Bone marrow (tissue), 2 donors: ENCODE results near the gene RAB24.

Experiments used
- DNase-seq, 2 donors: peaks; one replicate each; lab custom pipeline; 2025; lab: John Stamatoyannopoulos, UW

RAB24 gene

GRCh38 chr5:177333420-177334154, 30.1 kb upstream of the RAB24 start:
- no peak for DNase-seq

GRCh38 chr5:177332896-177333260, 29.4 kb upstream of the RAB24 start:
- DNase-seq, result no peak

- DNase-seq, result no peak
These were observed 28.7 kb upstream of the RAB24 start for GRCh38 chr5:177332031-177332895.

- DNase-seq, result peak in 1 of 2 donors; percentile 79
These were observed 27.7 kb upstream of the RAB24 start for GRCh38 chr5:177330991-177331842.

GRCh38 chr5:177329883-177330282, 26.4 kb upstream of the RAB24 start:
- no peak for DNase-seq

GRCh38 chr5:177328545-177329231, 25.2 kb upstream of the RAB24 start:
- no peak for DNase-seq

- DNase-seq, result no peak
These were observed 24.3 kb upstream of the RAB24 start for GRCh38 chr5:177327539-177328522.

GRCh38 chr5:177325868-177326381, 22.4 kb upstream of the RAB24 start:
- no peak for DNase-seq

- no peak for DNase-seq
These were observed 17.4 kb upstream of the RAB24 start for GRCh38 chr5:177320879-177321278.

GRCh38 chr5:177319913-177320588, 16.5 kb upstream of the RAB24 start:
- DNase-seq, result no peak

- DNase-seq, result peak; percentile 32 to 64
These were observed 14.4 kb upstream of the RAB24 start for GRCh38 chr5:177317959-177318377.

GRCh38 chr5:177316005-177316404, 12.5 kb upstream of the RAB24 start:
- DNase-seq, result no peak

- no peak for DNase-seq
These were observed 11.9 kb upstream of the RAB24 start for GRCh38 chr5:177315411-177315810.

- no peak for DNase-seq
These were observed 11.1 kb upstream of the RAB24 start for GRCh38 chr5:177314376-177315342.

- DNase-seq, result no peak
These were observed 10.2 kb upstream of the RAB24 start for GRCh38 chr5:177313561-177314259.

- no peak for DNase-seq
These were observed 9.2 kb upstream of the RAB24 start for GRCh38 chr5:177312649-177313181.
